GM18519 (cell line): ENCODE measurements around the gene PHLDB2.

Source experiments
- ATAC-seq: cut with Tn5 transposase; IDR thresholded peaks from one replicate; pipeline ENCODE4 v1.9.1; 2021; ENCODE audit warnings: mild to moderate bottlenecking, moderate library complexity; ENCODE audit not compliant: unreplicated experiment, low FRiP score

Gene PHLDB2

GRCh38 chr3:111919370-111920065 lies 60.5 kb downstream of the PHLDB2 start:
- ATAC-seq, result no peak

GRCh38 chr3:111921181-111921580 lies 62.1 kb downstream of the PHLDB2 start:
- no peak for ATAC-seq

- no peak for ATAC-seq
These were observed 64.2 kb downstream of the PHLDB2 start for GRCh38 chr3:111923095-111923771.

GRCh38 chr3:111923806-111924205 lies 64.7 kb downstream of the PHLDB2 start:
- no peak for ATAC-seq

GRCh38 chr3:111924283-111924682 lies 65.2 kb downstream of the PHLDB2 start:
- no peak for ATAC-seq

- ATAC-seq, result no peak
These were observed 67.2 kb downstream of the PHLDB2 start for GRCh38 chr3:111926266-111926676.

- no peak for ATAC-seq
These were observed 69.5 kb downstream of the PHLDB2 start for GRCh38 chr3:111928613-111929012.

- no peak for ATAC-seq
These were observed 70.4 kb downstream of the PHLDB2 start for GRCh38 chr3:111929484-111929883.

GRCh38 chr3:111932946-111933345 lies 73.9 kb downstream of the PHLDB2 start:
- ATAC-seq, result no peak

GRCh38 chr3:111936191-111936841 lies 77.3 kb downstream of the PHLDB2 start:
- ATAC-seq, result no peak

GRCh38 chr3:111936967-111937366 lies 77.9 kb downstream of the PHLDB2 start:
- ATAC-seq, result no peak

GRCh38 chr3:111937871-111938270 lies 78.8 kb downstream of the PHLDB2 start:
- ATAC-seq, result no peak

GRCh38 chr3:111939873-111940272 lies 80.8 kb downstream of the PHLDB2 start:
- no peak for ATAC-seq

GRCh38 chr3:111943533-111943932 lies 84.5 kb downstream of the PHLDB2 start:
- no peak for ATAC-seq

- ATAC-seq, result no peak
These were observed 85.3 kb downstream of the PHLDB2 start for GRCh38 chr3:111944372-111944771.

GRCh38 chr3:111947231-111947630 lies 88.2 kb downstream of the PHLDB2 start:
- ATAC-seq, result no peak

- no peak for ATAC-seq
These were observed 89.7 kb downstream of the PHLDB2 start for GRCh38 chr3:111948786-111949185.

- ATAC-seq, result no peak
These were observed 90.6 kb downstream of the PHLDB2 start for GRCh38 chr3:111949712-111950111.

- no peak for ATAC-seq
These were observed 92.0 kb downstream of the PHLDB2 start for GRCh38 chr3:111951032-111951431.

GRCh38 chr3:111952086-111952485 lies 93.0 kb downstream of the PHLDB2 start:
- no peak for ATAC-seq

- ATAC-seq, result no peak
These were observed 93.9 kb downstream of the PHLDB2 start for GRCh38 chr3:111952866-111953450.
